H1 (cell line): ENCODE data around the gene BPIFB3. TPM values are rescaled to one million over a fixed set of nuclear protein-coding genes. Genes with fewer than 3 reads are reported as not detected.

Experiments
- CTCF ChIA-PET: fragments of 300-600 bp; sonication (Branson Sonifier 250); formaldehyde crosslinking; loops from one replicate; lab custom pipeline; 2021; ENCODE audit not compliant: partially characterized antibody; lab: Charles Lee
- POLR2A ChIA-PET: fragments of 300-600 bp; sonication (Branson Sonifier 250); formaldehyde crosslinking; loops from one replicate; lab custom pipeline; 2021; ENCODE audit warnings: inconsistent platforms; ENCODE audit not compliant: partially characterized antibody; lab: Charles Lee
- DNase-seq, 2 experiments: peaks; one replicate each; pipeline versions ENCODE4 v3.0.0 to v3.0.0-alpha.2; 2010 to 2022; ENCODE audit warnings: low spot score in 2 of 2, low read depth in 1 of 2, mixed read lengths in 1 of 2
- FAIRE-seq: peaks from 2 replicates; lab custom pipeline; 2011; peaks lifted over from hg19 to GRCh38; lab: Jason Lieb, UNC
- H2AFZ ChIP-seq: 2 replicates; pipeline ENCODE4 v1.8.1; 2012; ENCODE audit warnings: low read length, inconsistent platforms
- H2AK5ac ChIP-seq: 2 replicates; pipeline ENCODE4 v1.6.1; 2013; ENCODE audit warnings: low read depth, low read length
- H2BK120ac ChIP-seq: replicated peaks from 2 replicates; pipeline ENCODE3; 2013; ENCODE audit warnings: low read depth, low read length, inconsistent platforms
- H2BK12ac ChIP-seq: 2 replicates; pipeline ENCODE4 v1.6.1; 2013; ENCODE audit warnings: low read depth, low read length
- H2BK15ac ChIP-seq: 2 replicates; pipeline ENCODE4 v1.6.1; 2013; ENCODE audit warnings: low read length
- H2BK20ac ChIP-seq: 2 replicates; pipeline ENCODE4 v1.6.1; 2013; ENCODE audit warnings: low read length
- H2BK5ac ChIP-seq: 2 replicates; pipeline ENCODE4 v1.6.1; 2013; ENCODE audit warnings: low read depth, low read length
- H3K14ac ChIP-seq: 2 replicates; pipeline ENCODE4 v1.6.1; 2013; ENCODE audit warnings: inconsistent platforms; ENCODE audit not compliant: insufficient read length
- H3K18ac ChIP-seq: 2 replicates; pipeline ENCODE4 v1.6.1; 2013; ENCODE audit warnings: low read length; ENCODE audit errors: extremely low read depth
- H3K23ac ChIP-seq: 2 replicates; pipeline ENCODE4 v1.6.1; 2013; ENCODE audit warnings: inconsistent platforms; ENCODE audit not compliant: insufficient read length
- H3K23me2 ChIP-seq: 2 replicates; pipeline ENCODE4 v1.6.1; 2013; ENCODE audit warnings: low read depth, low read length
- H3K27ac ChIP-seq: 2 replicates; pipeline ENCODE4 v1.6.1; 2011; ENCODE audit warnings: low read depth, low read length, inconsistent platforms
- H3K27me3 ChIP-seq, 4 experiments: replicated peaks in 1 of 4; 1 replicate in 1 of 4; 2 replicates in 3 of 4; pipeline versions ENCODE4 v1.6.1 to v1.8.1; 2011 to 2013; ENCODE audit warnings: low read length in 3 of 4, mild to moderate bottlenecking in 3 of 4, inconsistent platforms in 2 of 4, mixed read lengths in 2 of 4, moderate library complexity in 1 of 4; ENCODE audit not compliant: control insufficient read depth in 3 of 4, insufficient read depth in 3 of 4; ENCODE audit errors: extremely low read depth in 1 of 4
- H3K36me3 ChIP-seq, 4 experiments: 2 replicates each; pipeline versions ENCODE4 v1.6.1 to v1.8.1; 2011 to 2013; ENCODE audit warnings: mild to moderate bottlenecking in 4 of 4, low read length in 3 of 4, moderate library complexity in 2 of 4, control low read depth in 1 of 4, inconsistent platforms in 1 of 4; ENCODE audit not compliant: insufficient read depth in 4 of 4, control insufficient read depth in 2 of 4
- H3K4ac ChIP-seq: replicated peaks from 2 replicates; pipeline ENCODE3; 2013; ENCODE audit warnings: low read length, low read depth, mixed read lengths, inconsistent platforms; ENCODE audit not compliant: insufficient read length
- H3K4me1 ChIP-seq, 4 experiments: replicated peaks in 1 of 4; 1 replicate in 1 of 4; 2 replicates in 3 of 4; pipeline versions ENCODE4 v1.6.1 to v1.8.1; 2011 to 2013; ENCODE audit warnings: low read length in 3 of 4, inconsistent platforms in 2 of 4, mixed read lengths in 1 of 4; ENCODE audit not compliant: insufficient read depth in 4 of 4, control insufficient read depth in 3 of 4
- H3K4me2 ChIP-seq, 2 experiments: 2 replicates each; pipeline versions ENCODE4 v1.6.1 to v1.8.1; 2011 to 2013; ENCODE audit warnings: low read depth in 2 of 2, low read length in 2 of 2, control low read depth in 1 of 2, inconsistent platforms in 1 of 2, mild to moderate bottlenecking in 1 of 2; ENCODE audit not compliant: insufficient read depth in 1 of 2
- H3K4me3 ChIP-seq, 4 experiments: fragments of 200-600, 300-600 bp in 1 of 4; sonication (generic), shearing (Covaris generic), sonication (Bioruptor Twin) in 1 of 4; 2 replicates each; pipeline versions ENCODE4 v1.5.1 to v1.8.1; 2011 to 2016; ENCODE audit warnings: low read length in 4 of 4, low read depth in 3 of 4, control low read depth in 2 of 4, inconsistent platforms in 2 of 4, mild to moderate bottlenecking in 2 of 4, mixed read lengths in 1 of 4, moderate library complexity in 1 of 4; ENCODE audit not compliant: insufficient read depth in 2 of 4; ENCODE audit errors: extremely low read depth in 1 of 4
- H3K56ac ChIP-seq: replicated peaks from 2 replicates; pipeline ENCODE3; 2013; ENCODE audit warnings: low read depth, mild to moderate bottlenecking, mixed read lengths, low read length, inconsistent platforms; ENCODE audit not compliant: insufficient read length
- H3K79me1 ChIP-seq: 2 replicates; pipeline ENCODE4 v1.6.1; 2013; ENCODE audit warnings: low read depth, low read length, control low read depth
- H3K79me2 ChIP-seq, 2 experiments: 2 replicates each; pipeline versions ENCODE4 v1.6.1 to v1.8.1; 2012 to 2013; ENCODE audit warnings: low read length in 2 of 2, mild to moderate bottlenecking in 2 of 2, inconsistent platforms in 1 of 2; ENCODE audit not compliant: insufficient read depth in 2 of 2, control insufficient read depth in 1 of 2
- H3K9ac ChIP-seq, 4 experiments: replicated peaks in 1 of 4; 1 replicate in 1 of 4; 2 replicates in 3 of 4; pipeline versions ENCODE4 v1.6.1 to v1.8.1; 2011 to 2013; ENCODE audit warnings: low read depth in 3 of 4, low read length in 3 of 4, control low read depth in 2 of 4, mild to moderate bottlenecking in 2 of 4, moderate library complexity in 2 of 4, inconsistent platforms in 1 of 4; ENCODE audit errors: extremely low read depth in 1 of 4
- H3K9me3 ChIP-seq, 2 experiments: 2 replicates each; pipeline versions ENCODE4 v1.6.1 to v1.8.1; 2012 to 2013; ENCODE audit warnings: mild to moderate bottlenecking in 2 of 2, moderate library complexity in 2 of 2, control low read depth in 1 of 2, inconsistent platforms in 1 of 2, low read depth in 1 of 2, low read length in 1 of 2, mixed read lengths in 1 of 2; ENCODE audit not compliant: insufficient read depth in 2 of 2
- H4K20me1 ChIP-seq, 2 experiments: replicated peaks in 1 of 2; 2 replicates each; pipeline versions ENCODE3 to v1.8.1; 2011 to 2013; ENCODE audit warnings: inconsistent platforms in 2 of 2, low read length in 2 of 2, mild to moderate bottlenecking in 1 of 2; ENCODE audit not compliant: insufficient read depth in 2 of 2, control insufficient read depth in 1 of 2
- H4K5ac ChIP-seq: 2 replicates; pipeline ENCODE4 v1.6.1; 2013; ENCODE audit warnings: low read length, low read depth, mixed read lengths, inconsistent platforms; ENCODE audit not compliant: insufficient read length
- H4K8ac ChIP-seq: 2 replicates; pipeline ENCODE4 v1.8.0; 2013; ENCODE audit warnings: mild to moderate bottlenecking, moderate library complexity, low read length, inconsistent platforms; ENCODE audit not compliant: insufficient read depth; ENCODE audit errors: extremely low read depth
- H4K91ac ChIP-seq: replicated peaks from 2 replicates; pipeline ENCODE3; 2013; ENCODE audit warnings: low read length, mixed read lengths, inconsistent platforms; ENCODE audit not compliant: insufficient read length
- EGR1 ChIP-seq: IDR thresholded peaks from 2 replicates; pipeline ENCODE4 v1.6.1; 2011; ENCODE audit warnings: low read depth, low read length, borderline replicate concordance
- EP300 ChIP-seq, 2 experiments: IDR thresholded peaks; 1 replicate in 1 of 2; 2 replicates in 1 of 2; pipeline ENCODE4 v1.6.1; 2011 to 2012; ENCODE audit warnings: low read depth in 2 of 2, low read length in 2 of 2, mild to moderate bottlenecking in 2 of 2, borderline replicate concordance in 1 of 2, inconsistent platforms in 1 of 2, moderate library complexity in 1 of 2
- EZH2 ChIP-seq: fragments of 200-600 bp; sonication (generic); IDR thresholded peaks from 2 replicates; pipeline ENCODE4 v1.7.1; 2012; ENCODE audit warnings: low read depth, mild to moderate bottlenecking, moderate library complexity, low read length, inconsistent platforms; ENCODE audit not compliant: severe bottlenecking
- HDAC2 ChIP-seq, 2 experiments: fragments of 300-600 bp in 1 of 2; sonication (generic) in 1 of 2; IDR thresholded peaks; 2 replicates each; pipeline ENCODE4 v1.6.1; 2011 to 2012; ENCODE audit warnings: low read depth in 2 of 2, low read length in 2 of 2, mild to moderate bottlenecking in 2 of 2, moderate library complexity in 2 of 2, borderline replicate concordance in 1 of 2, inconsistent platforms in 1 of 2
- KDM1A ChIP-seq: fragments of 200-600, 300-600 bp; sonication (generic); IDR thresholded peaks from 2 replicates; pipeline ENCODE4 v1.7.1; 2016; ENCODE audit warnings: mild to moderate bottlenecking, low read length, borderline replicate concordance
- KDM4A ChIP-seq: IDR thresholded peaks from one replicate; pipeline ENCODE4 v1.7.1; 2012; ENCODE audit warnings: low read depth, mild to moderate bottlenecking, moderate library complexity, low read length, inconsistent platforms; ENCODE audit not compliant: severe bottlenecking
- NRF1 ChIP-seq: IDR thresholded peaks from 2 replicates; pipeline ENCODE4 v1.6.1; 2011; ENCODE audit warnings: mild to moderate bottlenecking, low read depth, low read length, improper control_type of control experiment
- POU5F1 ChIP-seq: IDR thresholded peaks from 2 replicates; pipeline ENCODE4 v1.6.1; 2011; ENCODE audit warnings: low read depth, mild to moderate bottlenecking, low read length, moderate library complexity
- SUZ12 ChIP-seq: fragments of 200-600 bp; sonication (generic); IDR thresholded peaks from 2 replicates; pipeline ENCODE4 v1.6.1; 2012; ENCODE audit warnings: mild to moderate bottlenecking, inconsistent platforms, low read length, moderate library complexity, mixed read lengths
- WGBS, 2 experiments: shearing (Covaris generic) in 1 of 2; methylation state at CpG; one replicate each; pipeline versions ENCODE4 v1.1.6 to v1.1.7; 2013 to 2015; ENCODE audit warnings: low lambda C conversion rate in 2 of 2, mixed read lengths in 2 of 2, inconsistent platforms in 1 of 2, low coverage in 1 of 2, missing lambda C conversion rate in 1 of 2; ENCODE audit not compliant: insufficient replicate concordance in 2 of 2, insufficient coverage in 1 of 2, insufficient read length in 1 of 2; ENCODE audit errors: extremely low coverage in 1 of 2, missing lambda C conversion rate in 1 of 2; 5-methylcytosine and 5-hydroxymethylcytosine counted together
- polyA plus RNA-seq, 7 experiments: library from polyadenylated mRNA; depleted of rRNA in 3 of 7; stranded (reverse) in 5 of 7; unstranded in 2 of 7; fragments of >200 nt in 5 of 7; fragments of 200-250 nt in 2 of 7; gene quantifications; 1 replicate in 5 of 7; 2 replicates in 1 of 7; 4 replicates in 1 of 7; pipeline versions ENCODE4 v1.2.1 to v1.2.3, GENCODE V29; 2011 to 2013; ENCODE audit warnings: missing spikeins in 2 of 7, mixed read lengths in 2 of 7
- total RNA-seq: library from RNA; stranded (reverse); fragmentation: NEBNext Ultra II Directional; extraction: Animal tissue kit (Norgen Biotek cat#: 25700); gene quantifications from 2 replicates; pipeline ENCODE4 v1.2.1, GENCODE V29; 2021
- TF ChIP-seq, protein P1 (sequence below): IDR thresholded peaks from 2 replicates; pipeline ENCODE4 v1.6.1; 2012; ENCODE audit warnings: inconsistent platforms

The BPIFB3 gene
- total and polyA plus RNA-seq, 2 of the 8 experiments (the other 6 are each of a cell fraction or from before 2014, with no cell fraction given), result not detected

DNA sequence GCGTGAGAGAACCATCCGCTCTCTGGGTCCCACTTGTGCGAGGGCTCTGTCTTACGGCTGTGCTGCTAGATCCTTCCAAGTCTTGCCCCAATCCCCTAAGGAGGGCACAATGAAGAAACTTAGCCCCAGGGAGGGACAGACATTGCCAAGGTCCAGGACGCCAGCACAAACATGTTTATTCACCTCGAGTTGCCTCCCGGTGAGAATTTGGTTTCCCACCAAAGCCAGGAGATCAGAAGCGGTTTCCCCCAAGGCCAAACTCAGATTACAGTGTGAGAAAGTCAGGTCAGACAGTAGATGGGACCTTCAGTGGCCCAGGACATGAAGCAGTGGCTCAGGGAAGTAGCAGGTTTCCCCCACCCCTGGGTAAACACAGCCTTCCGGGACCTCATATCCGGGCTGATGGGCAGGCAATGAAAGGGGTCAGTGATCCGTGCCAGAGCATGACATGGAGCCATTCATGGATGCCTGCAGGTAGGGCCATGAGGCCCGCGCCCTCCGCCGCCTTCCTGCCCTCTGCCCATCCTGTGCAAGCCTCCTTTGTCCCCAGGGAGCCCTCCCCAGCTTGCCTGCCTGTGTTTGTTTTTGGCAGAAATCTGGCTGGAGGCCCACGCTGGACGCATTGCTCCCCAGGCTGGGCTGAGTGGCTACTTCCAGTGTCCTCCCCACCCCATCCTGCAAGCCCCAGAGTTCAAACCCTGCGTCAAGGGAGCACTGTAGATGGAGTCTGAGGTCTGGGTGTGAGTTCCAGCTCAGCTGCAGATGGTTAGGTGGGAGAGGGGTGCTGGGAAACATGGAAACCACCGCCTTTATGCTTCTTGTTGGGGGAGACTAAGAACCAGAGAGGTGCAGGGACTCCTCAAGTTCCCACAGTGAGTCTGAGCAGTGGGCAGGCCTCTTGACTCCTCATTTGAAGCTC is 44.2 kb upstream of the BPIFB3 start:
- WGBS, 2 experiments, result 90% methylated on average over 16 of the region's 19 CpGs; no CpG with 5 or more reads in 1 of the 2 experiments
- ChIA-PET POLR2A (no interaction called here), CTCF (interaction anchor here (0.9 to 3.8 kb wide), 4 partner anchors 14 to 107 kb away, joined by 3 to 22 read pairs (median 4); no protein-coding TSS in a partner anchor)
- Histone ChIP-seq H3K27ac (no peak overlapping the region), H4K8ac (no peak overlapping the region; the same call in 1 of the 2 replicates), H2BK20ac (no peak overlapping the region), H3K9me3 (0 out of 4 replicates have a peak, but pooled peaks cover 0 to 2% of the 10 kb centered on the region in 2 experiments), H3K4me1 (peaks cover 0 to 7% (median 0%) of the 10 kb centered on the region in 4 experiments; a peak in 2 of 7 replicates), H2BK12ac (peak overlapping the region; percentile 63; the same call in 1 of the 2 replicates), H2AK5ac (no peak overlapping the region), H3K4me3 (no peak overlapping the region), H4K91ac (no peak overlapping the region), H3K36me3 (no peaks in the 10 kb centered on the region), H3K4ac (no peak overlapping the region), H3K23ac (no peak overlapping the region), H3K27me3 (no peaks in the 10 kb centered on the region), H2AFZ (no peak overlapping the region), H3K79me2 (no peaks in the 10 kb centered on the region), H4K5ac (no peak overlapping the region), H3K14ac (no peak overlapping the region), H2BK5ac (peak overlapping the region; percentile 75), H3K56ac (no peak overlapping the region), H3K23me2 (no peaks in the 10 kb centered on the region), H3K79me1 (no peaks in the 10 kb centered on the region), H2BK120ac (no peak overlapping the region), H3K18ac (no peak overlapping the region), H3K4me2 (no peak overlapping the region), H2BK15ac (no peak overlapping the region), H4K20me1 (no peaks in the 10 kb centered on the region), H3K9ac (no peak overlapping the region)
- DNase-seq, result no peak
- no peak for FAIRE-seq
- TF ChIP-seq EZH2 (no peak), KDM4A (no peak), EP300 (IDR thresholded peaks at IDR 0.05; ENCODE audit: borderline replicate concordance in 1 of 2, low read depth in 2 of 2, low read length in 2 of 2) (no peak), EGR1 (no peak), NRF1 (no peak), SUZ12 (no peak), HDAC2 (IDR thresholded peaks at IDR 0.05; ENCODE audit: borderline replicate concordance in 1 of 2, low read depth in 2 of 2, low read length in 2 of 2) (no peak), POU5F1 (no peak), KDM1A (no peak)
- TF ChIP-seq, protein P1, sequence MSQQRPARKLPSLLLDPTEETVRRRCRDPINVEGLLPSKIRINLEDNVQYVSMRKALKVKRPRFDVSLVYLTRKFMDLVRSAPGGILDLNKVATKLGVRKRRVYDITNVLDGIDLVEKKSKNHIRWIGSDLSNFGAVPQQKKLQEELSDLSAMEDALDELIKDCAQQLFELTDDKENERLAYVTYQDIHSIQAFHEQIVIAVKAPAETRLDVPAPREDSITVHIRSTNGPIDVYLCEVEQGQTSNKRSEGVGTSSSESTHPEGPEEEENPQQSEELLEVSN, result no peak
